ENCODE measurements around the gene REG3A. TPM values are rescaled to one million over a fixed set of nuclear protein-coding genes. Genes with fewer than 3 reads are reported as not detected.
A peak's percentile ranks its signal among the peaks of the same experiment; 100 is the strongest.

Gene REG3A
- total and polyA plus RNA-seq, 2 of the 13 experiments (the other 11 are each of a cell fraction or from before 2014, with no cell fraction given): 0.13 TPM; not detected in 1

- DNase-seq (ENCODE audit: low spot score): no peak
- peaks cover 32% of the 10 kb centered on the region for H3K9me3 ChIP-seq (ENCODE audit: low read length)
- no TSS peak for BruUV-seq (replicated peaks)
- H3K27ac ChIP-seq (ENCODE audit: extremely low read length, insufficient read depth, low read length): no peak overlapping the region
- TF ChIP-seq ZNF720 (CRISPR knock-in tag; IDR thresholded peaks at IDR 0.05): no peak
- H3K9ac ChIP-seq (ENCODE audit: insufficient read depth, low read depth, low read length): no peak overlapping the region
- no peak overlapping the region for H3K4me2 ChIP-seq (ENCODE audit: low read depth, low read length)
- no peak overlapping the region for H2AFZ ChIP-seq (ENCODE audit: low read length)
- H3K27me3 ChIP-seq (ENCODE audit: control insufficient read depth in 1 of 2, insufficient read depth in 2 of 2, low read length in 2 of 2): no peaks in the 10 kb centered on the region
- ChIA-PET CTCF (ENCODE audit: low intra/inter-chr PET ratio, low total read pairs) (no interaction called here), POLR2A (no interaction called here)
- ATAC-seq: no peak
- H3K4me3 ChIP-seq (replicated peaks in 1 of 3; ENCODE audit: insufficient read depth in 1 of 3, low read depth in 2 of 3, low read length in 3 of 3): no peak overlapping the region
- FAIRE-seq: no peak
- H3K4me1 ChIP-seq (ENCODE audit: insufficient read depth, low read length): no peaks in the 10 kb centered on the region
- in situ Hi-C loops (cut with HindIII; ENCODE audit: extremely low pct_ligation_motif_present, low pct_unique_long_range_greater_than_20kb): no loop called here
- intact Hi-C loops (cut with micrococcal nuclease; ENCODE audit: unreplicated experiment): no loop called here
- WGBS (ENCODE audit: low lambda C conversion rate): 2% methylated on average over 6 of the region's 6 CpGs
- no peaks in the 10 kb centered on the region; a peak in 1 of 5 replicates for H3K36me3 ChIP-seq (replicated peaks in 1 of 2; ENCODE audit: control insufficient read depth in 1 of 2, insufficient read depth in 2 of 2, low read length in 2 of 2)
- H3K79me2 ChIP-seq (ENCODE audit: insufficient read depth, low read length): no peaks in the 10 kb centered on the region
- no peaks in the 10 kb centered on the region for H4K20me1 ChIP-seq (ENCODE audit: insufficient read depth, low read length)
Measured at GRCh38 chr2:79178076-79178674, 18.6 kb upstream of the REG3A start.

- DNase-seq (ENCODE audit: low spot score) (no peak), FAIRE-seq (peak; percentile 8), ATAC-seq (no peak)
- H3K9ac ChIP-seq (ENCODE audit: insufficient read depth, low read depth, low read length): no peak overlapping the region
- H3K9me3 ChIP-seq (ENCODE audit: low read length): no peaks in the 10 kb centered on the region
- 6% methylated on average over 2 of the region's 2 CpGs for WGBS (ENCODE audit: low lambda C conversion rate)
- H3K4me3 ChIP-seq (replicated peaks in 1 of 3; ENCODE audit: insufficient read depth in 1 of 3, low read depth in 2 of 3, low read length in 3 of 3): no peak overlapping the region
- intact Hi-C loops (cut with micrococcal nuclease; ENCODE audit: unreplicated experiment): no loop called here
- in situ Hi-C loops (cut with HindIII; ENCODE audit: extremely low pct_ligation_motif_present, low pct_unique_long_range_greater_than_20kb): no loop called here
- no peaks in the 10 kb centered on the region for H3K36me3 ChIP-seq (replicated peaks in 1 of 2; ENCODE audit: control insufficient read depth in 1 of 2, insufficient read depth in 2 of 2, low read length in 2 of 2)
- H3K4me1 ChIP-seq (ENCODE audit: insufficient read depth, low read length): no peaks in the 10 kb centered on the region
- CTCF ChIA-PET (ENCODE audit: low intra/inter-chr PET ratio, low total read pairs): no interaction called here
- TF ChIP-seq MAFK (conservative IDR thresholded peaks at IDR 0.05 in 1 of 2, IDR thresholded peaks at IDR 0.05 in 1 of 2; ENCODE audit: low read length in 2 of 2): peak; percentile 79 to 92
- TF ChIP-seq MAFF (IDR thresholded peaks at IDR 0.05; ENCODE audit: low read depth, low read length): peak; percentile 80
- TF ChIP-seq BRF2 (CRISPR knock-in tag; IDR thresholded peaks at IDR 0.05): no peak
- H3K4me2 ChIP-seq (ENCODE audit: low read depth, low read length): no peak overlapping the region
- no peaks in the 10 kb centered on the region; a peak in 1 of 5 replicates for H3K27me3 ChIP-seq (ENCODE audit: control insufficient read depth in 1 of 2, insufficient read depth in 2 of 2, low read length in 2 of 2)
- POLR2A ChIA-PET: no interaction called here
- no TSS peak for BruUV-seq (replicated peaks)
- H2AFZ ChIP-seq (ENCODE audit: low read length): no peak overlapping the region
- H3K79me2 ChIP-seq (ENCODE audit: insufficient read depth, low read length): no peaks in the 10 kb centered on the region
- H4K20me1 ChIP-seq (ENCODE audit: insufficient read depth, low read length): no peaks in the 10 kb centered on the region
- H3K27ac ChIP-seq (ENCODE audit: extremely low read length, insufficient read depth, low read length): no peak overlapping the region
Measured at GRCh38 chr2:79171348-79171958, 11.9 kb upstream of the REG3A start.

Measured in HepG2 (cell line).